H1 (cell line): ENCODE data around the gene PGP. TPM values are rescaled to one million over a fixed set of nuclear protein-coding genes. Genes with fewer than 3 reads are reported as not detected.
A peak's percentile ranks its signal among the peaks of the same experiment; 100 is the strongest.

Source experiments
- CTCF ChIA-PET: fragments of 300-600 bp; sonication (Branson Sonifier 250); formaldehyde crosslinking; loops from one replicate; lab custom pipeline; 2021; ENCODE audit not compliant: partially characterized antibody; lab: Charles Lee
- POLR2A ChIA-PET: fragments of 300-600 bp; sonication (Branson Sonifier 250); formaldehyde crosslinking; loops from one replicate; lab custom pipeline; 2021; ENCODE audit warnings: inconsistent platforms; ENCODE audit not compliant: partially characterized antibody; lab: Charles Lee
- DNase-seq, 2 experiments: peaks; one replicate each; pipeline versions ENCODE4 v3.0.0 to v3.0.0-alpha.2; 2010 to 2022; ENCODE audit warnings: low spot score in 2 of 2, low read depth in 1 of 2, mixed read lengths in 1 of 2
- FAIRE-seq: peaks from 2 replicates; lab custom pipeline; 2011; peaks lifted over from hg19 to GRCh38; lab: Jason Lieb, UNC
- H2AFZ ChIP-seq: 2 replicates; pipeline ENCODE4 v1.8.1; 2012; ENCODE audit warnings: low read length, inconsistent platforms
- H2AK5ac ChIP-seq: 2 replicates; pipeline ENCODE4 v1.6.1; 2013; ENCODE audit warnings: low read depth, low read length
- H2BK120ac ChIP-seq: replicated peaks from 2 replicates; pipeline ENCODE3; 2013; ENCODE audit warnings: low read depth, low read length, inconsistent platforms
- H2BK12ac ChIP-seq: 2 replicates; pipeline ENCODE4 v1.6.1; 2013; ENCODE audit warnings: low read depth, low read length
- H2BK15ac ChIP-seq: 2 replicates; pipeline ENCODE4 v1.6.1; 2013; ENCODE audit warnings: low read length
- H2BK20ac ChIP-seq: 2 replicates; pipeline ENCODE4 v1.6.1; 2013; ENCODE audit warnings: low read length
- H2BK5ac ChIP-seq: 2 replicates; pipeline ENCODE4 v1.6.1; 2013; ENCODE audit warnings: low read depth, low read length
- H3K14ac ChIP-seq: 2 replicates; pipeline ENCODE4 v1.6.1; 2013; ENCODE audit warnings: inconsistent platforms; ENCODE audit not compliant: insufficient read length
- H3K18ac ChIP-seq: 2 replicates; pipeline ENCODE4 v1.6.1; 2013; ENCODE audit warnings: low read length; ENCODE audit errors: extremely low read depth
- H3K23ac ChIP-seq: 2 replicates; pipeline ENCODE4 v1.6.1; 2013; ENCODE audit warnings: inconsistent platforms; ENCODE audit not compliant: insufficient read length
- H3K23me2 ChIP-seq: 2 replicates; pipeline ENCODE4 v1.6.1; 2013; ENCODE audit warnings: low read depth, low read length
- H3K27ac ChIP-seq: 2 replicates; pipeline ENCODE4 v1.6.1; 2011; ENCODE audit warnings: low read depth, low read length, inconsistent platforms
- H3K27me3 ChIP-seq, 4 experiments: replicated peaks in 1 of 4; 1 replicate in 1 of 4; 2 replicates in 3 of 4; pipeline versions ENCODE4 v1.6.1 to v1.8.1; 2011 to 2013; ENCODE audit warnings: low read length in 3 of 4, mild to moderate bottlenecking in 3 of 4, inconsistent platforms in 2 of 4, mixed read lengths in 2 of 4, moderate library complexity in 1 of 4; ENCODE audit not compliant: control insufficient read depth in 3 of 4, insufficient read depth in 3 of 4; ENCODE audit errors: extremely low read depth in 1 of 4
- H3K36me3 ChIP-seq, 4 experiments: 2 replicates each; pipeline versions ENCODE4 v1.6.1 to v1.8.1; 2011 to 2013; ENCODE audit warnings: mild to moderate bottlenecking in 4 of 4, low read length in 3 of 4, moderate library complexity in 2 of 4, control low read depth in 1 of 4, inconsistent platforms in 1 of 4; ENCODE audit not compliant: insufficient read depth in 4 of 4, control insufficient read depth in 2 of 4
- H3K4ac ChIP-seq: replicated peaks from 2 replicates; pipeline ENCODE3; 2013; ENCODE audit warnings: low read length, low read depth, mixed read lengths, inconsistent platforms; ENCODE audit not compliant: insufficient read length
- H3K4me1 ChIP-seq, 4 experiments: replicated peaks in 1 of 4; 1 replicate in 1 of 4; 2 replicates in 3 of 4; pipeline versions ENCODE4 v1.6.1 to v1.8.1; 2011 to 2013; ENCODE audit warnings: low read length in 3 of 4, inconsistent platforms in 2 of 4, mixed read lengths in 1 of 4; ENCODE audit not compliant: insufficient read depth in 4 of 4, control insufficient read depth in 3 of 4
- H3K4me2 ChIP-seq, 2 experiments: 2 replicates each; pipeline versions ENCODE4 v1.6.1 to v1.8.1; 2011 to 2013; ENCODE audit warnings: low read depth in 2 of 2, low read length in 2 of 2, control low read depth in 1 of 2, inconsistent platforms in 1 of 2, mild to moderate bottlenecking in 1 of 2; ENCODE audit not compliant: insufficient read depth in 1 of 2
- H3K4me3 ChIP-seq, 4 experiments: fragments of 200-600, 300-600 bp in 1 of 4; sonication (generic), shearing (Covaris generic), sonication (Bioruptor Twin) in 1 of 4; 2 replicates each; pipeline versions ENCODE4 v1.5.1 to v1.8.1; 2011 to 2016; ENCODE audit warnings: low read length in 4 of 4, low read depth in 3 of 4, control low read depth in 2 of 4, inconsistent platforms in 2 of 4, mild to moderate bottlenecking in 2 of 4, mixed read lengths in 1 of 4, moderate library complexity in 1 of 4; ENCODE audit not compliant: insufficient read depth in 2 of 4; ENCODE audit errors: extremely low read depth in 1 of 4
- H3K56ac ChIP-seq: replicated peaks from 2 replicates; pipeline ENCODE3; 2013; ENCODE audit warnings: low read depth, mild to moderate bottlenecking, mixed read lengths, low read length, inconsistent platforms; ENCODE audit not compliant: insufficient read length
- H3K79me1 ChIP-seq: 2 replicates; pipeline ENCODE4 v1.6.1; 2013; ENCODE audit warnings: low read depth, low read length, control low read depth
- H3K79me2 ChIP-seq, 2 experiments: 2 replicates each; pipeline versions ENCODE4 v1.6.1 to v1.8.1; 2012 to 2013; ENCODE audit warnings: low read length in 2 of 2, mild to moderate bottlenecking in 2 of 2, inconsistent platforms in 1 of 2; ENCODE audit not compliant: insufficient read depth in 2 of 2, control insufficient read depth in 1 of 2
- H3K9ac ChIP-seq, 4 experiments: replicated peaks in 1 of 4; 1 replicate in 1 of 4; 2 replicates in 3 of 4; pipeline versions ENCODE4 v1.6.1 to v1.8.1; 2011 to 2013; ENCODE audit warnings: low read depth in 3 of 4, low read length in 3 of 4, control low read depth in 2 of 4, mild to moderate bottlenecking in 2 of 4, moderate library complexity in 2 of 4, inconsistent platforms in 1 of 4; ENCODE audit errors: extremely low read depth in 1 of 4
- H3K9me3 ChIP-seq, 2 experiments: 2 replicates each; pipeline versions ENCODE4 v1.6.1 to v1.8.1; 2012 to 2013; ENCODE audit warnings: mild to moderate bottlenecking in 2 of 2, moderate library complexity in 2 of 2, control low read depth in 1 of 2, inconsistent platforms in 1 of 2, low read depth in 1 of 2, low read length in 1 of 2, mixed read lengths in 1 of 2; ENCODE audit not compliant: insufficient read depth in 2 of 2
- H4K20me1 ChIP-seq, 2 experiments: replicated peaks in 1 of 2; 2 replicates each; pipeline versions ENCODE3 to v1.8.1; 2011 to 2013; ENCODE audit warnings: inconsistent platforms in 2 of 2, low read length in 2 of 2, mild to moderate bottlenecking in 1 of 2; ENCODE audit not compliant: insufficient read depth in 2 of 2, control insufficient read depth in 1 of 2
- H4K5ac ChIP-seq: 2 replicates; pipeline ENCODE4 v1.6.1; 2013; ENCODE audit warnings: low read length, low read depth, mixed read lengths, inconsistent platforms; ENCODE audit not compliant: insufficient read length
- H4K8ac ChIP-seq: 2 replicates; pipeline ENCODE4 v1.8.0; 2013; ENCODE audit warnings: mild to moderate bottlenecking, moderate library complexity, low read length, inconsistent platforms; ENCODE audit not compliant: insufficient read depth; ENCODE audit errors: extremely low read depth
- H4K91ac ChIP-seq: replicated peaks from 2 replicates; pipeline ENCODE3; 2013; ENCODE audit warnings: low read length, mixed read lengths, inconsistent platforms; ENCODE audit not compliant: insufficient read length
- ASH2L ChIP-seq: fragments of 200-600, 300-600 bp; sonication (generic); IDR thresholded peaks from one replicate; pipeline ENCODE4 v1.7.1; 2017; ENCODE audit warnings: low read length
- BCL11A ChIP-seq, 2 experiments: IDR thresholded peaks; one replicate each; pipeline ENCODE4 v1.6.1; 2011; ENCODE audit warnings: low read depth in 2 of 2, low read length in 2 of 2, mild to moderate bottlenecking in 2 of 2
- CBX5 ChIP-seq: fragments of 300-800, 300-1000 bp; sonication (generic); IDR thresholded peaks from 2 replicates; pipeline ENCODE4 v1.7.1; 2016; ENCODE audit warnings: antibody characterized with exemption, low read length, low read depth
- CTBP2 ChIP-seq: IDR thresholded peaks from 2 replicates; pipeline ENCODE4 v1.7.0; 2011; ENCODE audit warnings: borderline replicate concordance, mild to moderate bottlenecking, moderate library complexity, mixed read lengths, low read length; ENCODE audit not compliant: insufficient read depth, insufficient read length
- KDM5A ChIP-seq: fragments of 200-600 bp; IDR thresholded peaks from 2 replicates; pipeline ENCODE4 v1.7.1; 2012; ENCODE audit warnings: mild to moderate bottlenecking, low read length, inconsistent platforms, mixed read lengths
- NRF1 ChIP-seq: IDR thresholded peaks from 2 replicates; pipeline ENCODE4 v1.6.1; 2011; ENCODE audit warnings: mild to moderate bottlenecking, low read depth, low read length, improper control_type of control experiment
- RXRA ChIP-seq: IDR thresholded peaks from 2 replicates; pipeline ENCODE4 v1.6.1; 2011; ENCODE audit warnings: low read depth, mild to moderate bottlenecking, low read length, moderate library complexity; ENCODE audit not compliant: insufficient read depth
- SAP30 ChIP-seq: fragments of 300-600 bp; sonication (generic); IDR thresholded peaks from 2 replicates; pipeline ENCODE4 v1.7.1; 2012; ENCODE audit warnings: low read length, moderate library complexity, mild to moderate bottlenecking, inconsistent platforms; ENCODE audit not compliant: insufficient read depth, insufficient replicate concordance
- WGBS, 2 experiments: shearing (Covaris generic) in 1 of 2; methylation state at CpG; one replicate each; pipeline versions ENCODE4 v1.1.6 to v1.1.7; 2013 to 2015; ENCODE audit warnings: low lambda C conversion rate in 2 of 2, mixed read lengths in 2 of 2, inconsistent platforms in 1 of 2, low coverage in 1 of 2, missing lambda C conversion rate in 1 of 2; ENCODE audit not compliant: insufficient replicate concordance in 2 of 2, insufficient coverage in 1 of 2, insufficient read length in 1 of 2; ENCODE audit errors: extremely low coverage in 1 of 2, missing lambda C conversion rate in 1 of 2; 5-methylcytosine and 5-hydroxymethylcytosine counted together
- polyA plus RNA-seq, 7 experiments: library from polyadenylated mRNA; depleted of rRNA in 3 of 7; stranded (reverse) in 5 of 7; unstranded in 2 of 7; fragments of >200 nt in 5 of 7; fragments of 200-250 nt in 2 of 7; gene quantifications; 1 replicate in 5 of 7; 2 replicates in 1 of 7; 4 replicates in 1 of 7; pipeline versions ENCODE4 v1.2.1 to v1.2.3, GENCODE V29; 2011 to 2013; ENCODE audit warnings: missing spikeins in 2 of 7, mixed read lengths in 2 of 7
- total RNA-seq: library from RNA; stranded (reverse); fragmentation: NEBNext Ultra II Directional; extraction: Animal tissue kit (Norgen Biotek cat#: 25700); gene quantifications from 2 replicates; pipeline ENCODE4 v1.2.1, GENCODE V29; 2021

PGP gene
- total and polyA plus RNA-seq, 2 of the 8 experiments (the other 6 are each of a cell fraction or from before 2014, with no cell fraction given), result 30.9 to 55.9 TPM

- Histone ChIP-seq H3K56ac (no peak within 1 kb of the TSS), H4K8ac (peak within 1 kb of the TSS; percentile 68; the same call in 1 of the 2 replicates), H3K4ac (no peak within 1 kb of the TSS), H3K79me2 (no peaks in the 10 kb centered on the region), H3K9me3 (no peaks in the 10 kb centered on the region), H3K79me1 (no peaks in the 10 kb centered on the region), H3K4me2 (peak within 1 kb of the TSS; percentile 78 to 82), H3K23ac (no peak within 1 kb of the TSS), H3K36me3 (peaks cover 3 to 39% (median 5%) of the 10 kb centered on the region in 4 experiments; a peak in 4 of 8 replicates), H3K23me2 (peaks cover 16% of the 10 kb centered on the region; the same call in 1 of the 2 replicates), H3K4me3 (peak within 1 kb of the TSS; percentile 19 to 63 (median 37); a peak in 7 of 8 replicates), H3K4me1 (peaks cover 0 to 19% (median 10%) of the 10 kb centered on the region in 4 experiments; a peak in 5 of 7 replicates), H3K27me3 (peaks cover 4 to 20% (median 16%) of the 10 kb centered on the region in 4 experiments; a peak in 6 of 7 replicates), H4K91ac (no peak within 1 kb of the TSS), H2AK5ac (no peak within 1 kb of the TSS), H2BK5ac (no peak within 1 kb of the TSS), H2BK12ac (no peak within 1 kb of the TSS), H4K5ac (no peak within 1 kb of the TSS), H3K14ac (no peak within 1 kb of the TSS), H3K9ac (no peak within 1 kb of the TSS), H3K27ac (no peak within 1 kb of the TSS), H2BK120ac (no peak within 1 kb of the TSS), H4K20me1 (peaks cover 0 to 13% of the 10 kb centered on the region in 2 experiments), H2AFZ (no peak within 1 kb of the TSS), H3K18ac (no peak within 1 kb of the TSS; the same call in 1 of the 2 replicates), H2BK15ac (no peak within 1 kb of the TSS), H2BK20ac (no peak within 1 kb of the TSS)
- FAIRE-seq (no peak), DNase-seq (peak in 1 of 2 experiments; percentile 79)
- POLR2A ChIA-PET, result interaction anchor here (0.7 to 8.6 kb wide), 22 partner anchors 9 to 80 kb away, joined by 3 to 181 read pairs (median 5); partner anchors contain the start of genes E4F1, ECI1, MLST8 and PGP
- WGBS, 2 experiments, result 10% methylated on average over 43 of the region's 64 CpGs; no CpG with 5 or more reads in 1 of the 2 experiments
- CTCF ChIA-PET, result interaction anchor here (1.0 to 2.7 kb wide), 5 partner anchors 8 to 42 kb away, joined by 4 to 9 read pairs (median 6); partner anchors contain the start of gene ECI1
- peak; percentile 18 for TF ChIP-seq ASH2L
- no peak for TF ChIP-seq NRF1
- no peak for TF ChIP-seq BCL11A (IDR thresholded peaks at IDR 0.05; ENCODE audit: low read depth in 2 of 2, low read length in 2 of 2)
- TF ChIP-seq KDM5A, result no peak
- TF ChIP-seq RXRA, result no peak
- TF ChIP-seq SAP30, result no peak
- TF ChIP-seq CBX5, result no peak
- TF ChIP-seq CTBP2, result no peak
Observed at GRCh38 chr16:2236337-2237101, 21.9 kb upstream of the PGP start, which contains the start of gene DNASE1L2. Gene DNASE1L2 (plus strand): TSS chr16:2236444. CDS start chr16:2236817, 373 bp downstream.
